T-helper 1 cell treated with Interleukin-12 subunit alpha and Interleukin-12 subunit beta and Interleukin-4 antibody, amounts not matched to agents 30 ng/mL and 1 ng/mL, for 36 hours (primary cell): ENCODE measurements around the gene TRIM29. TPM values are rescaled to one million over a fixed set of nuclear protein-coding genes. Genes with fewer than 3 reads are reported as not detected.

Source experiments
- intact Hi-C: fragments of 100-400 bp; cut with micrococcal nuclease; formaldehyde crosslinking; loops from one replicate; pipeline ENCODE4 v1.15.1; 2024
- total RNA-seq: library from RNA; stranded (reverse); gene quantifications from 2 replicates; pipeline ENCODE4 v1.2.3, GENCODE V29; 2022

TRIM29 gene
- total RNA-seq, 1 donor from 2014 or later = not detected

- intact Hi-C loops = no loop called here
Observed at GRCh38 chr11:120122924-120123683, 14.8 kb downstream of the TRIM29 start.

GRCh38 chr11:120121914-120122473, 15.9 kb downstream of the TRIM29 start:
- intact Hi-C loops = no loop called here

- intact Hi-C loops = no loop called here
Observed at GRCh38 chr11:120121336-120121735, 16.6 kb downstream of the TRIM29 start.

- intact Hi-C loops = no loop called here
Observed at GRCh38 chr11:120120805-120121335, 17.0 kb downstream of the TRIM29 start.

GRCh38 chr11:120119121-120119520, 18.8 kb downstream of the TRIM29 start:
- intact Hi-C loops = no loop called here

DNA sequence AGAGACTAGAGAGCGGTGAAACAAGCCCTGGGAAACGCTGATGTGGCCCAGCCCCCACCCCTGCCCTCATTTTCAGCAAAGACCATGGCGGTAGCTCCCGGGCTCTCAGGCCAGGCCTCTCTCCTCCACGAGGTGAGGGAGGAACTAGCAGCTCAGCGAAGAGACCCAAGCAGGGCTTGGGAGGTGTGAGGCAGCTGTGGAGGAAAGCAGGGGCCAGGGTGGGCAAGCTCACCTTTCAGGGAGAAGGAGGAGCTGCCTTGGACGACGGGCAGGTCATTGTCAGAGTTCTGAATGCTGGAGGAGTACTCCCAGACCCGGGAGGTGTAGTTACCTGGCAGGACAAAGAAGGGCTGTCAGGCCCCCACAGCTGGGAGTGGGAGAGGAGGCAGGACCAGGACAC, 19.9 kb downstream of the TRIM29 start:
- intact Hi-C loops = no loop called here

GRCh38 chr11:120116966-120117365, 20.9 kb downstream of the TRIM29 start:
- intact Hi-C loops = no loop called here

GRCh38 chr11:120115272-120116000, 22.5 kb downstream of the TRIM29 start:
- intact Hi-C loops = no loop called here

DNA sequence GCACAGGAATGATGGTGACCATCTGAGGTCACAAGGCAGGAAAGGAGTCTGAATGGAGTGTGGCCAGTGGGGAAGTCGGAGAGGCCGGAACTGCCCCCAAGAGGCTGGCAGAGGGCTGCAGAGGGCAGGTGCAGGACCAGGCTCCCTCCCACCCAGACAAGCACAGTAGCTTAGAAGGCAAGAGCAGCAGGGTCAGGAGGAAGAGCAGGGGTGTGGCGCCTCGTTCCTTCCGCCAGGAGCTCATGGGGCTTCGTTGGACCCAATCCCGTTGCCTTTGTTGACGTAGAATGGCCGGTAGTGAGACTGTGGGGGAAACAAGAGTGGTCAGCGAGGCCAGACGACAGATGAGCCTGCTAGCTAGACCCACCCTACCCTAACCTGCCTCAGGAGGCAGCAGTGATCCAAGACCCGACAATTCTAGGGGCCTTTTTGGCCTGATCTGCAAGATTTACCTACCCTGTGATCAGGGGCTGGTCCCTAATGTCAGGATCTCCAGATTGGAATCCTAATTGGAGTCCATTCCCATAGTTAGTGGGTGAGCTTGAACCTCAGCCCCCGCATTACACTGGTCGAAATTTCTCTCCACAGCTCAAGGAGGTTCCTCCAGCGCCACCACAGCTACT, 25.6 kb downstream of the TRIM29 start:
- intact Hi-C loops = no loop called here

GRCh38 chr11:120109531-120109930, 28.4 kb downstream of the TRIM29 start:
- intact Hi-C loops = loop anchor here (5.0 kb wide), 1 partner anchor 752 kb away; no protein-coding TSS in a partner anchor

DNA sequence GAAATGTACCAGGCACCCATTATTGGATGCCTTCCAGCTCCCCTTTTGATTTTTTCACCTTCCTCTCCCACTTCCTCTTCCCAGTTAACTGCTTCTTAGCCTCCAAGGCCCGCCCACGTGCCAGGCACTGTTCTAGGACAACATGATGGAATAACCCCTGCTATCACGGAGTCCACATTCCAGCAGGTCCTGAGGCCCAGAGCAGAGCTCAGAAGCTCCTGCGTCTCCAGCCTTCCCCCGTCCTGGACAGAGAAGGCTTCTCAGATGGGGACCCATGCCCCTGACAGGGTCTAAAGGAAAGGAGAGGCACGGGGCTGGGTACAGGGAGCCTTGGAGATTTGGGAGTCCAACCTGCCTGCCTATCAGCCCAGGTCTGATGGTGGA, 29.1 kb downstream of the TRIM29 start:
- intact Hi-C loops = loop anchor here (1.0 to 5.0 kb wide), 3 partner anchors 466 to 751 kb away; no protein-coding TSS in a partner anchor

- intact Hi-C loops = loop anchor here (1.0 to 5.0 kb wide), 3 partner anchors 466 to 751 kb away; no protein-coding TSS in a partner anchor
Observed at GRCh38 chr11:120108154-120108784, 29.6 kb downstream of the TRIM29 start.

DNA sequence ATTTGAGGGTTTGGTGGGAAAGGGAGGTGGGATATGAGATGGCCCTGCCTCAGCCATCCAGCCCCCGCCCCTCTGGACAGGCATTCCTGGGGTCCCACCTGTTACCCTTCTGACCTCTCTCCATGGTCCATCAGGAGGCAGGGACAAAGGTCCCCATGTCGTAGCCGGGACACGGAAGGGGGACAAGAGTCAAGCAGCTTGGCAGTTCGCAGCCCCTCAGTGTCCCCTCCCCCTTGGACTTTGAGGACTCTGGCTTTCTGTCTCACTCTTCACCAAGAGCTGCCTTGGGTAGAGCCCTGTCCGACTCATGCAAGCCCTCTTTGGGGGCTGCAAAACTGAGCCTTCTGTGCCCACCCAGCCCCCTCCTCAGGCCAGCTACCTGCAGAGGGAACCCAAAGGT, 30.2 kb downstream of the TRIM29 start:
- intact Hi-C loops = loop anchor here (1.0 to 5.0 kb wide), 3 partner anchors 465 to 750 kb away; no protein-coding TSS in a partner anchor

DNA sequence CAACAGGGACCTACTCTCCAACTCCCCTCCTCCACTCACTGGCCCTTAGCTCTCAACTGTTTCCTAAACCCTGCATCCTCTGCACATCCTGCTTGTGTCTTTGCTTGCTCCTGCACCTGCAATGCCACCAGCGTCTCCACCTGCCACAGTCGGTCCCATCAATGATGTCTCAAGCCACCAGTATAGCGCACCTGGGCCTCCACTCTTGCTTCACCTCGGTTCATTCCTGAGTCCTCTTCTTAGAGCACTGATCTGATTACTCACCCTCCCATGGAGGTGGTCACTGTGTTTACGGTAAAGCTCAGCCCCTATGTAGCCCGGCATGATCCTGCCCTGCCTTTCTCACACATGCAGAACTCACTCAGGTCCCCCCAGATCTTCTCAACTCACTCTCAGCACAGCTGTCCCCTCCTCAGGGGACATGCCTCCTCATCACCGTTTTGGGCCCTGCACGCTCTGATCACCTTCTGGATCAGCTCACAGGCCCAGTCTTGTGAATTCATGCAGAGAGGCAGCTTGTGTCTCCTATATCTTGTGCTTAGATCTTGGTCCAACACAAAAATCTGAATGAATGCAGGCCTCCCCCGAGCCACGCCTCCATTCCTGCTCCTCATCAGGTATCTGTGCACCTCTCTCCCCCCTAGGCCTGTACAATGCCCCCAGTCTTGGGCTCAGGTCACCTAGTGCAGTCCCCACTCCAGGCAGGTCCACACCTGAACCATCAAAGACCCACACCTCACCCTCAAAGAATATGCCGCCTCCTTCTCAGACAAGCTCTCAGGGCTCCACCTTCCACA, 31.4 kb downstream of the TRIM29 start:
- intact Hi-C loops = loop anchor here (5.0 kb wide), 1 partner anchor 749 kb away; no protein-coding TSS in a partner anchor

GRCh38 chr11:120105576-120105975, 32.3 kb downstream of the TRIM29 start:
- intact Hi-C loops = loop anchor here (5.0 kb wide), 1 partner anchor 748 kb away; no protein-coding TSS in a partner anchor

DNA sequence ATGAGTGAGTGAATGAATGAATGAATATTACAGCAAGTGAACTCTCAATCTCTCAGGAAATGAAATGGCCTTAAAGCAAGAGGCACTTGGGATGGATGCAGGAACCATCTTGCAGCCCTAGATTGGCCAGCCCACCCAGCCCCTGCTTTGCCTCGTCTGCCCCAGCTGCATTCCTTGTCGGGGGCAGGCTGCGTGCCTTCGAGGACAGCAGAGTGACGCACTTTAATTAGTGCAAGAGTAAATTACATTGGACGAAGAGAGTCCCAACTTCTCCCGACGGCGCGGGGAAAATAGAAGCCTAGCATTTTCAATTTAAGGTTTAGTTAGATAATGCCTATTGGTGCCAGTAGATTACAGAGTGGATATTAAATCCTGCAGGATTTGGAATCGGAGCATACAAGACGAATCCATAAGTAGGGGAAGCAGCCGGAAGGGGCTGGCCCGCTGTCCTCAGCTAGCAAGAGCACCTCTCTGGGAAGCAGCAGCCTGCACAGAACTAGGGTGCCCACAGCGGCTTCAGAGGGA, 33.8 kb downstream of the TRIM29 start:
- intact Hi-C loops = no loop called here

DNA sequence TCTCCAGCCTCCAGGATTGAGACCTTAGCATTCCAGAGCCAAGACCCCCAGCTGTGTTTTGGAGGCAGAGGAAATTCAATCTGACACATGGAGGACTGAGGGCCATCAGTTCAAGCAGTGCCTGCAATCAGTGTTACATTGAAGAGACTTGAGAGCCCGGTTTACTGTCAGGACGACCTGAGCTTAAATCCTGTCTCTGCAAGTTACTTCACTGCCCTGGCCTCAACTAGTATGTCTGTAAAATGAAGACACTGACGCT, 35.1 kb downstream of the TRIM29 start:
- intact Hi-C loops = no loop called here

GRCh38 chr11:120102050-120102863, 35.7 kb downstream of the TRIM29 start:
- intact Hi-C loops = no loop called here

GRCh38 chr11:120098503-120099020, 39.4 kb downstream of the TRIM29 start:
- intact Hi-C loops = no loop called here
